GM19468 (cell line): Measurements from ENCODE around the gene GPBP1.
"Not testable (repeated sequence)": the region's sequence is repeated elsewhere in the genome, so short reads cannot be mapped to it uniquely, and the experiment has no call there.

Experiments used
- ATAC-seq: cut with Tn5 transposase; IDR thresholded peaks from one replicate; pipeline ENCODE4 v1.9.1; 2021; ENCODE audit warnings: mild to moderate bottlenecking, moderate library complexity, moderate number of reproducible peaks; ENCODE audit not compliant: unreplicated experiment; ENCODE audit errors: extremely low read depth

The GPBP1 gene

GRCh38 chr5:57259704-57260103 is 85.8 kb downstream of the GPBP1 start:
- ATAC-seq, result no peak

GRCh38 chr5:57262541-57262940 is 88.7 kb downstream of the GPBP1 start:
- ATAC-seq, result no peak

- ATAC-seq, result no peak
Observed at GRCh38 chr5:57267805-57268204, 93.9 kb downstream of the GPBP1 start.

GRCh38 chr5:57276353-57276752 is 102.5 kb downstream of the GPBP1 start:
- no peak for ATAC-seq

- ATAC-seq, result no peak
Observed at GRCh38 chr5:57277085-57277484, 103.2 kb downstream of the GPBP1 start.

- no peak for ATAC-seq
Observed at GRCh38 chr5:57280853-57281252, 107.0 kb downstream of the GPBP1 start.

GRCh38 chr5:57285084-57285483 is 111.2 kb downstream of the GPBP1 start:
- ATAC-seq, result not testable (repeated sequence)

- ATAC-seq, result no peak
Observed at GRCh38 chr5:57291894-57292293, 118.0 kb downstream of the GPBP1 start.

GRCh38 chr5:57292336-57292735 is 118.5 kb downstream of the GPBP1 start:
- no peak for ATAC-seq

- peak; percentile 61 for ATAC-seq
Observed at GRCh38 chr5:57298295-57298984, 124.6 kb downstream of the GPBP1 start.

- ATAC-seq, result peak; percentile 22
Observed at GRCh38 chr5:57298985-57299491, 125.2 kb downstream of the GPBP1 start.

- no peak for ATAC-seq
Observed at GRCh38 chr5:57299986-57300385, 126.1 kb downstream of the GPBP1 start.

GRCh38 chr5:57302164-57302563 is 128.3 kb downstream of the GPBP1 start:
- no peak for ATAC-seq

GRCh38 chr5:57302643-57303042 is 128.8 kb downstream of the GPBP1 start:
- no peak for ATAC-seq

GRCh38 chr5:57303985-57304384 is 130.1 kb downstream of the GPBP1 start:
- no peak for ATAC-seq

GRCh38 chr5:57304931-57305330 is 131.1 kb downstream of the GPBP1 start:
- ATAC-seq, result no peak

GRCh38 chr5:57306359-57306758 is 132.5 kb downstream of the GPBP1 start:
- no peak for ATAC-seq

- ATAC-seq, result no peak
Observed at GRCh38 chr5:57307516-57307915, 133.7 kb downstream of the GPBP1 start.

- ATAC-seq, result not testable (repeated sequence)
Observed at GRCh38 chr5:57309022-57309421, 135.2 kb downstream of the GPBP1 start.

- no peak for ATAC-seq
Observed at GRCh38 chr5:57311251-57311650, 137.4 kb downstream of the GPBP1 start.

GRCh38 chr5:57311921-57312735 is 138.3 kb downstream of the GPBP1 start:
- ATAC-seq, result no peak
